Liver (tissue), 9 donors: ENCODE measurements around the gene ACOXL. TPM values are rescaled to one million over a fixed set of nuclear protein-coding genes. Genes with fewer than 3 reads are reported as not detected.

Experiments used
- DNase-seq: peaks from one replicate; pipeline ENCODE4 v3.0.0-alpha.2; 2017; ENCODE audit warnings: low spot score
- H3K27ac ChIP-seq, 2 donors: one replicate each; pipeline ENCODE4 v1.7.0; 2013; ENCODE audit warnings: inconsistent platforms in 2 of 2, low read length in 2 of 2, control low read depth in 1 of 2, low read depth in 1 of 2, mild to moderate bottlenecking in 1 of 2
- H3K27me3 ChIP-seq, 4 donors: one replicate each; pipeline versions ENCODE4 v1.6.1 to v1.7.0; 2013; ENCODE audit warnings: low read length in 3 of 4, inconsistent platforms in 1 of 4, mild to moderate bottlenecking in 1 of 4, moderate library complexity in 1 of 4; ENCODE audit not compliant: control insufficient read depth in 4 of 4, insufficient read depth in 4 of 4
- H3K36me3 ChIP-seq, 4 donors: one replicate each; pipeline versions ENCODE4 v1.6.1 to v1.7.0; 2013; ENCODE audit warnings: low read length in 3 of 4, mild to moderate bottlenecking in 3 of 4, low read depth in 1 of 4, moderate library complexity in 1 of 4; ENCODE audit not compliant: control insufficient read depth in 4 of 4, insufficient read depth in 3 of 4
- H3K4me1 ChIP-seq, 4 donors: one replicate each; pipeline versions ENCODE4 v1.6.1 to v1.7.0; 2013; ENCODE audit warnings: low read length in 3 of 4, mild to moderate bottlenecking in 3 of 4, moderate library complexity in 1 of 4; ENCODE audit not compliant: control insufficient read depth in 4 of 4, insufficient read depth in 4 of 4
- H3K4me3 ChIP-seq, 3 donors: one replicate each; pipeline versions ENCODE4 v1.6.1 to v1.7.0; 2013; ENCODE audit warnings: low read length in 3 of 3, control low read depth in 1 of 3, low read depth in 1 of 3, mild to moderate bottlenecking in 1 of 3
- H3K9ac ChIP-seq, 2 donors: one replicate each; pipeline ENCODE4 v1.7.0; 2013; ENCODE audit warnings: low read length in 2 of 2, mild to moderate bottlenecking in 2 of 2, moderate library complexity in 2 of 2, control low read depth in 1 of 2, low read depth in 1 of 2
- H3K9me3 ChIP-seq, 4 donors: one replicate each; pipeline versions ENCODE4 v1.6.1 to v1.7.0; 2013; ENCODE audit warnings: low read length in 3 of 4; ENCODE audit not compliant: control insufficient read depth in 4 of 4
- ATF3 ChIP-seq: IDR thresholded peaks from 2 replicates; pipeline ENCODE4 v1.6.1; 2016; ENCODE audit warnings: antibody characterized with exemption
- CTCF ChIP-seq: fragments of 150-350 bp; IDR thresholded peaks from 2 replicates; pipeline ENCODE4 v1.5.1; 2017; ENCODE audit warnings: improper control_type of control experiment, low read depth, low read length; ENCODE audit not compliant: missing input control
- EGR1 ChIP-seq, 2 donors: IDR thresholded peaks; 2 replicates each; pipeline ENCODE4 v1.6.1; 2016 to 2018; ENCODE audit warnings: antibody characterized with exemption in 2 of 2, low read depth in 2 of 2
- FOXA1 ChIP-seq: IDR thresholded peaks from 2 replicates; pipeline ENCODE4 v1.6.1; 2016; ENCODE audit warnings: antibody characterized with exemption
- FOXA2 ChIP-seq: IDR thresholded peaks from 2 replicates; pipeline ENCODE4 v1.6.1; 2016; ENCODE audit warnings: antibody characterized with exemption
- GABPA ChIP-seq, 2 donors: IDR thresholded peaks in 1 of 2; conservative IDR thresholded peaks in 1 of 2; 2 replicates each; pipeline ENCODE4 v1.6.1; 2016; ENCODE audit warnings: antibody characterized with exemption in 2 of 2, mild to moderate bottlenecking in 1 of 2, moderate library complexity in 1 of 2
- HNF4A ChIP-seq, 2 donors: conservative IDR thresholded peaks; 2 replicates each; pipeline ENCODE4 v1.6.1; 2016; ENCODE audit warnings: antibody characterized with exemption in 2 of 2, mild to moderate bottlenecking in 2 of 2
- HNF4G ChIP-seq: IDR thresholded peaks from 2 replicates; pipeline ENCODE4 v1.6.1; 2016; ENCODE audit warnings: antibody characterized with exemption
- JUND ChIP-seq, 2 donors: IDR thresholded peaks; 2 replicates each; pipeline ENCODE4 v1.6.1; 2016; ENCODE audit warnings: antibody characterized with exemption in 2 of 2
- NR2F2 ChIP-seq: IDR thresholded peaks from 2 replicates; pipeline ENCODE4 v1.6.1; 2016; ENCODE audit warnings: antibody characterized with exemption
- RAD21 ChIP-seq, 2 donors: IDR thresholded peaks; 2 replicates each; pipeline ENCODE4 v1.6.1; 2016; ENCODE audit warnings: antibody characterized with exemption in 2 of 2, mild to moderate bottlenecking in 2 of 2
- REST ChIP-seq: IDR thresholded peaks from 2 replicates; pipeline ENCODE4 v1.6.1; 2016; ENCODE audit warnings: antibody characterized with exemption, mild to moderate bottlenecking
- RXRA ChIP-seq, 2 donors: IDR thresholded peaks; 2 replicates each; pipeline ENCODE4 v1.6.1; 2017 to 2018; ENCODE audit warnings: antibody characterized with exemption in 2 of 2, mild to moderate bottlenecking in 1 of 2
- SP1 ChIP-seq: IDR thresholded peaks from 2 replicates; pipeline ENCODE4 v1.6.1; 2018; ENCODE audit warnings: antibody characterized with exemption, mild to moderate bottlenecking
- TAF1 ChIP-seq: conservative IDR thresholded peaks from 2 replicates; pipeline ENCODE4 v1.6.1; 2016; ENCODE audit warnings: antibody characterized with exemption, mild to moderate bottlenecking
- YY1 ChIP-seq: IDR thresholded peaks from 2 replicates; pipeline ENCODE4 v1.6.1; 2016; ENCODE audit warnings: antibody characterized with exemption, mild to moderate bottlenecking
- ZBTB33 ChIP-seq: IDR thresholded peaks from 2 replicates; pipeline ENCODE4 v1.6.1; 2016; ENCODE audit warnings: antibody characterized with exemption
- WGBS: extraction: QIAGEN DNeasy Blood & Tissue Kit; methylation state at CpG from one replicate; pipeline ENCODE4 v1.1.7; 2013; 5-methylcytosine and 5-hydroxymethylcytosine counted together
- polyA plus RNA-seq, 2 donors: library from polyadenylated mRNA; stranded (reverse) in 1 of 2; unstranded in 1 of 2; fragments of 200-250 nt in 1 of 2; fragments of >200 nt in 1 of 2; fragmentation: Nextera tagmentation in 1 of 2; extraction: Ambion mirVana in 1 of 2; gene quantifications; one replicate each; pipeline versions ENCODE4 v1.2.1 to v1.2.3, GENCODE V29; 2013 to 2015
- total RNA-seq, 2 donors: library from RNA; depleted of rRNA; stranded (reverse); fragments of >200 nt; gene quantifications; one replicate each; pipeline ENCODE4 v1.2.3, GENCODE V29; 2014
- donor health status: healthy.
- donor health status: healthy.
- donor health status: healthy.
- donor health status: healthy.
- donor health status: healthy.

The ACOXL gene
- total and polyA plus RNA-seq, 4 donors = 0.07 TPM; not detected in 3

- Histone ChIP-seq H3K4me3 (no peak overlapping the region), H3K9me3 (no peaks in the 10 kb centered on the region), H3K9ac (no peak overlapping the region), H3K4me1 (no peaks in the 10 kb centered on the region), H3K27me3 (no peaks in the 10 kb centered on the region), H3K36me3 (no peaks in the 10 kb centered on the region), H3K27ac (no peak overlapping the region)
- TF ChIP-seq CTCF (no peak), RAD21 (IDR thresholded peaks at IDR 0.05) (no peak), YY1 (no peak), SP1 (no peak), TAF1 (no peak), HNF4G (no peak), RXRA (IDR thresholded peaks at IDR 0.05) (no peak), REST (no peak), JUND (IDR thresholded peaks at IDR 0.05) (no peak), ATF3 (no peak), FOXA1 (no peak), NR2F2 (no peak), ZBTB33 (no peak), FOXA2 (no peak), EGR1 (IDR thresholded peaks at IDR 0.05; ENCODE audit: low read depth in 2 of 2) (no peak), GABPA (IDR thresholded peaks at IDR 0.05 in 1 of 2, conservative IDR thresholded peaks at IDR 0.05 in 1 of 2) (no peak), HNF4A (conservative IDR thresholded peaks at IDR 0.05) (no peak)
- WGBS = 72% methylated on average over 8 of the region's 8 CpGs
- no peak for DNase-seq
These were observed 252.5 kb downstream of the ACOXL start for GRCh38 chr2:110984694-110985490.
